LNCaP clone FGC (cell line): ENCODE results near the gene CDC42EP3.

Experiments used
- DNase-seq: peaks from one replicate; pipeline ENCODE4 v3.0.0-alpha.2; 2011; ENCODE audit warnings: low read depth
- H3K4me3 ChIP-seq: 2 replicates; pipeline ENCODE4 v1.5.1; 2011; ENCODE audit warnings: mild to moderate bottlenecking, low read depth, low read length, control low read depth
- TF ChIP-seq, protein P1 (sequence below): IDR thresholded peaks from 2 replicates; pipeline ENCODE4 v1.5.1; 2012; ENCODE audit warnings: mild to moderate bottlenecking; ENCODE audit not compliant: control insufficient read depth, insufficient read depth; ENCODE audit errors: extremely low read depth

The CDC42EP3 gene

DNA sequence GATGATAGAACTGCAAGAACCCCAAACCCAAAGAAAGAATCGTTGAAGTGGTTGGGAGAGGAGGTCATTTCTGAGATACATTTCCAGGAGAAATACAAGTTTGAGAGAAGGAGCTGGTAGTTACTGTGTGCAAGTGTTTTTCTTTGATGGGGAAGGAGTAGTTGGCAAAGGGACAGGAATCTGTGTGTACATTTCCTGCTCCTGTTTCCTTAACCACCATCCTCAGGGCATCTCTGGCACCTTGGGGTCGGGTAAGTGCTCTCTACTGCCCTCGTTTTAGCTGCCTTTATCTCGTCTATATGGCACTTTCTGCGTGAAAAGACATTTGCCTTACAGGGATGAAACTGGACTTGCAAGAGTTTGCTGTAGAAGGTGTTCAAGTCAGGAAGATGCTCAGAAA is 27.3 kb downstream of the CDC42EP3 start:
- no peak for DNase-seq
- TF ChIP-seq, protein P1, sequence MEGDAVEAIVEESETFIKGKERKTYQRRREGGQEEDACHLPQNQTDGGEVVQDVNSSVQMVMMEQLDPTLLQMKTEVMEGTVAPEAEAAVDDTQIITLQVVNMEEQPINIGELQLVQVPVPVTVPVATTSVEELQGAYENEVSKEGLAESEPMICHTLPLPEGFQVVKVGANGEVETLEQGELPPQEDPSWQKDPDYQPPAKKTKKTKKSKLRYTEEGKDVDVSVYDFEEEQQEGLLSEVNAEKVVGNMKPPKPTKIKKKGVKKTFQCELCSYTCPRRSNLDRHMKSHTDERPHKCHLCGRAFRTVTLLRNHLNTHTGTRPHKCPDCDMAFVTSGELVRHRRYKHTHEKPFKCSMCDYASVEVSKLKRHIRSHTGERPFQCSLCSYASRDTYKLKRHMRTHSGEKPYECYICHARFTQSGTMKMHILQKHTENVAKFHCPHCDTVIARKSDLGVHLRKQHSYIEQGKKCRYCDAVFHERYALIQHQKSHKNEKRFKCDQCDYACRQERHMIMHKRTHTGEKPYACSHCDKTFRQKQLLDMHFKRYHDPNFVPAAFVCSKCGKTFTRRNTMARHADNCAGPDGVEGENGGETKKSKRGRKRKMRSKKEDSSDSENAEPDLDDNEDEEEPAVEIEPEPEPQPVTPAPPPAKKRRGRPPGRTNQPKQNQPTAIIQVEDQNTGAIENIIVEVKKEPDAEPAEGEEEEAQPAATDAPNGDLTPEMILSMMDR = no peak
- H3K4me3 ChIP-seq = no peak overlapping the region

DNA sequence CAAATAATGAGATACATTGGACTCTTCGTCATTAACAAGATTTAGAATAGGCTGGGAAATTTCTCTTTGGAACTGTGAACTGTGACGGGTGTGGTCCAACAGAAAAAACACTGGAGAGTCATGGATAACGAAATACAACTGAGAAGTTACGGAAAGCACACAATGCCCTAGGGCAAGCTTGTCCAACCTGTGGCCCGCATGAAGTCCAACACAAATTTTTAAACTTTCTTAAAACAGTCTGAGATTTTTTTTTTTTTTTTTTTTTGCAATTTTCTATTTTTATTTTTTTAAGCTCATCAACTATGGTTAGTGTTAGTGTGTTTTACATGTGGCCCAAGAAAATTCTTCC is 27.7 kb downstream of the CDC42EP3 start:
- H3K4me3 ChIP-seq = no peak overlapping the region
- TF ChIP-seq, protein P1 = no peak
- DNase-seq = no peak

DNA sequence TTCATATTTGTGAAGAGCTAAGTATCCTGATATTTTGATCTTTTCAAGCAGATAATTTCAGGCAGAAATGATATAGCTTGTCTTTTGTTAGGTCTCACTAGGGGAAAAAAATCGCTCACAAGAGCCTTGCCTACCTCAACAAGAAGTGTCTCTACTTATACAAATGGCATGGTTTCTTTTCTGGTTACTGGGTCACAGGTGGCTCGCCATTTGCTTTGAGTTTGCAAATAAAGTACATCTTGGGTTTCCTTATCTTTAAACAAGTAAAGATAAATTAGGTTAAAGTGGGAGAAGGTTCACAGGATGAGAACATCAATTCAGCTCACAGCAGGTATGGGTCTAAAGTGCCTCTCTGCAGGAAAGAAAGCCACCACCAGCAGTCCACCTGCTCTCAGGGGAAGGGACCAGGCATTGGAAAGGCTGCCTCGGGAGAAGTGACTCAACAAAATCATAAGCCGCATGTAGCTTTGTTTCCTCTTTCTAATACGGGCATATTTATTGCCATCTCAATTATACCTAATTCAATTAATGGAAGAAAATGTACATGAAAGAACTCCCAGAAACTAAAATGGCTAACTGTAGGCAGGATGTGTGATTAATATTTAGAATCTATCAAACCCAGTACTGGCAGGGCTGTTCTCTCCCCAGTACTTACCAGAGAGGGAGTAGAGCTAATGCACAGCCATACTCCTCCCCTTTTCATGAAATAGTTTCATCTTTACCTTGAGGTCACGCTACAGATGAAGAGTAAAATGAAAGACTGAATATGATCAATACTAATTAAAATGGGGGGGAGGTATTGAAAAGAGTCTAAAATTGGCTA is 28.3 kb downstream of the CDC42EP3 start:
- no peak for DNase-seq
- no peak overlapping the region for H3K4me3 ChIP-seq
- TF ChIP-seq, protein P1 = no peak

DNA sequence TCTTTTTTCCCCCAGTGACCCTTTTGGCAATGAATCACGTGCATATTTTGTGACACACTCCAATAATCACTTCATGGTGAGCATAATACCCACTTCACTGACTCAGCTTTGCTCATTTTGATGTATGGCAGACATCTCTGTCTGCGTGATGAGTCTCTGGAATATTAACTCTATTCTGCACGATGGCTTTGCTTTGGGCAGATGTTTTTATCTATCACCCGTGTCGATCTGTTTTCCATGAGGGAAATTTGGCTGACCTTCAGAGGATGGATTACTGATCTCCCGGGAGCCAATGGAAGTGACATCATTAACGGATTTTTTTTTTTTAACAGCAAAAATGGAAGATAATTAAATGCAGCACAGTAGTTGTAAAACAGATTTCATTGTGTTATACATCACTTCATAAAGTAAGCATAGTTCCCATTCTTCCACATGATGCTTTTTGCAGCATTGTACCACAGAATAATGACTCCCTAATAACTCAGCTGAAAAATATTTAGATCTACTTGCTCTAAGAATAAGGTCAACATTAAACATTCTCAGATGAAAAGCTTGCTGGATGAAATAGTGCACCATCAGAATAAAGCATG is 29.8 kb downstream of the CDC42EP3 start:
- H3K4me3 ChIP-seq = no peak overlapping the region
- DNase-seq = no peak
- TF ChIP-seq, protein P1 = no peak

DNA sequence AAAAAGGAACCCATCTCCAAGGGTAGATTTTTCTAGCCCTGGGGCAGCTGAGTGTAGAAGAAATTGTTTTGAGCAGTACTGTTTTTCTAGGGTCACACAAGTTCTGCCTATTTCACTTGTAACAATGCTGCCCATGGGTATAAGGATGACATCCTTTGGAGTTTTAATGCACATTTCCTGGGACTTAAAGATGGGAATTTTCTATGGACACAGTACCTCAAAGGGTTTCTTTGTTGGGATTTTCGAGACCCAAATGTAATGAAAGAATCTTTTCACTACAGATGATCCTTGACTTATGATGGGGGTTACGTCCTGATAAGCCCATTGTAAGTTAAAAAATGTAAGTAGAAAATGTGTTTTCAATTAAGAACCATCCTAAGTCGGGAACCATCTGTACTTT is 31.8 kb downstream of the CDC42EP3 start:
- DNase-seq = no peak
- TF ChIP-seq, protein P1 = no peak
- H3K4me3 ChIP-seq = no peak overlapping the region

DNA sequence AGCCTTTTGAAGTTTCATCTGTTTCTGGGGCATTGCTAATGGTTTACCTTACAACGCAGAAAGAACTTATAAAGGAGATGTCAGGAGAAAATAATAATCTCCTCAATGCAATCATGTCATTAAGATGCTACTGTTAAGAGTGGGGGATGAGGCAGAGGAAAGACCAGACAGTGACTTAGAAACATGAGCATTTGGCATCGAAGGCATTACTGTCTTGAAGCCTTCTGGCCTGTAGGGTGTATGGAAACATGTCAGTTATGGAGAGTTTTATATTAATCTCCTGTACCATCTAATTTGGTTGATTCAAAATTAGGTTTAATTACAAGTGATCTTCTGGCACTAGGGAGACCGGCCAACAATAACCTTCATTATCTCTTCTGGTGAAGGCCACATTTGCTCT is 32.5 kb downstream of the CDC42EP3 start:
- no peak for DNase-seq

More for the DNA sequence above, 32.5 kb downstream of the CDC42EP3 start:
- TF ChIP-seq, protein P1 = no peak
- no peak overlapping the region for H3K4me3 ChIP-seq
